Activated effector memory CD4-positive, alpha-beta T cell treated with anti-CD3 and anti-CD28 coated beads, Interleukin-2, amount 50 U/mL, for 16 hours (primary cell): ENCODE measurements around the gene TAAR8.
"Not testable (repeated sequence)": the region's sequence is repeated elsewhere in the genome, so short reads cannot be mapped to it uniquely, and the experiment has no call there.

ENCODE experiments used
- DNase-seq: peaks from one replicate; pipeline ENCODE4 v3.0.0-alpha.2; 2020

The TAAR8 gene, protein sequence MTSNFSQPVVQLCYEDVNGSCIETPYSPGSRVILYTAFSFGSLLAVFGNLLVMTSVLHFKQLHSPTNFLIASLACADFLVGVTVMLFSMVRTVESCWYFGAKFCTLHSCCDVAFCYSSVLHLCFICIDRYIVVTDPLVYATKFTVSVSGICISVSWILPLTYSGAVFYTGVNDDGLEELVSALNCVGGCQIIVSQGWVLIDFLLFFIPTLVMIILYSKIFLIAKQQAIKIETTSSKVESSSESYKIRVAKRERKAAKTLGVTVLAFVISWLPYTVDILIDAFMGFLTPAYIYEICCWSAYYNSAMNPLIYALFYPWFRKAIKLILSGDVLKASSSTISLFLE

DNA sequence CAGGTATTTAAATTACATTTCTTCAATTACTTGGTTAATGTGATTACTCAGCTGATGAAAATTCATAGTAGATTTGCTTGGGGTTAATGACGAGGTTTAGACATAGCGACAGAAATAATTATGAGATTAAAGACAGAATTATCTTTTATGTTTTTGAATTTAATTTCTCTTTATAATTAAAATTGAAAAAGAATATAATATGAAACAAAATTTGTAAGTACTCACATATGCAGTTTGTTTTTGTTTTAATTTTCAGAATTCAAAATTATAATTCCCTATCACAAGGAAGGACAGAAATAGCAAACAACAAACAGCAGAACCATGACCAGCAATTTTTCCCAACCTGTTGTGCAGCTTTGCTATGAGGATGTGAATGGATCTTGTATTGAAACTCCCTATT is at the start of gene TAAR8:
Gene TAAR8 (plus strand): TSS at position 301 of the 400 bp plus-strand sequence. CDS start 21 bp downstream, at position 322.
- DNase-seq: no peak

DNA sequence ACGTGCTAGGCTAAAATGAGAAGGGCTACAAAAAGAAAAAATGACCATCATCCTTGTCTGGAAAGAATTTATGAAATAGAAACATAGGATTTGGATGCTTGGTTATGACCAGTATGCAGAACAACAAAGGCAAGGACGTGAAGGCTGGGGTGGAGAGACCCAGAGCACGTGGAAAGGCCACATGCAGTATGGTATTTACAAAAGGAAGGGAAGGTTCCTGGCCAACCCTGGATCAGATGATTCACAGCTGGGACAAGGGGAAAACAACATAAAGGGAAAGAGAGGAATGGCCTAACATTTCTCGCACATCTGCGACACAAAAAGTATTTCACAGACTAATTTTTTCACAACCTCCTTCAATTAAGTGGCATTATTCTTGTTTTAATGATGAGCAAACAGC is 47.7 kb upstream of the TAAR8 start:
- DNase-seq: no peak

DNA sequence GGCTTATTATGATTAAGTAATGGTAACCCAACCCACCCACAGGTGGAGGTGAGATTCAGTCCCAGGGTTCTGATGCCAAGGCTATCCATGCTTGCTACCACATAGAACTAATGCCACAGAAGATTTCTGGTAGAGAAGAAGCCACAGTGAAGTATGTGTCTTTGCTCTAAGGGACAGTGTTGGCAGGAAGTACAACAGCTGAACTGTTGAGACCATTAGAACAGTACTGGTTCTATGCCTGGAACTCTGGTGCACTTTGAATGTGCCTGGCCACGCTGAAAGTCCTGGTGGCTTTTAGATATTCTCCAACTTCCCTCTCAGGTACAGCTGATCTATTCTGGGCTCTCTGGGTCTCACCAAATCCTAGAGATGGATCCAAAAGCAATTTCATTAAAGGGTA is 47.3 kb upstream of the TAAR8 start:
- DNase-seq: no peak

DNA sequence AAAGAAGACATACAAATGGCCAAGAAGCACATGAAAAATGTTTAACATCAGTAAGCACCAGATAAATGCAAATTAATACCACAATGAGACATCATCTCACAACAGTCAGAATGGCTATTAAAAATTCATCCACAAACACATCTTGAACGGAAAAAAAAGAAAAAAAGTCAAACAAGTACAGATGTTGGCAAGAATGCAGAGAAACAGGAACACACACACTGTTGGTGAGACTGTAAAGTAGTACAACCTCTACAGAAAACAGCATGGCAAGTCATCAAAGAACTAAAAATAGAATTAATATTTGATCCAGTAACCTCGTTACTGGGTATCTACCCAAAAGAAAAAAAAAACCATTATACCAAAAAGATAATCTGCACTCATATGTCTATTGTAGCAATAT is 46.0 kb upstream of the TAAR8 start:
- no peak for DNase-seq

DNA sequence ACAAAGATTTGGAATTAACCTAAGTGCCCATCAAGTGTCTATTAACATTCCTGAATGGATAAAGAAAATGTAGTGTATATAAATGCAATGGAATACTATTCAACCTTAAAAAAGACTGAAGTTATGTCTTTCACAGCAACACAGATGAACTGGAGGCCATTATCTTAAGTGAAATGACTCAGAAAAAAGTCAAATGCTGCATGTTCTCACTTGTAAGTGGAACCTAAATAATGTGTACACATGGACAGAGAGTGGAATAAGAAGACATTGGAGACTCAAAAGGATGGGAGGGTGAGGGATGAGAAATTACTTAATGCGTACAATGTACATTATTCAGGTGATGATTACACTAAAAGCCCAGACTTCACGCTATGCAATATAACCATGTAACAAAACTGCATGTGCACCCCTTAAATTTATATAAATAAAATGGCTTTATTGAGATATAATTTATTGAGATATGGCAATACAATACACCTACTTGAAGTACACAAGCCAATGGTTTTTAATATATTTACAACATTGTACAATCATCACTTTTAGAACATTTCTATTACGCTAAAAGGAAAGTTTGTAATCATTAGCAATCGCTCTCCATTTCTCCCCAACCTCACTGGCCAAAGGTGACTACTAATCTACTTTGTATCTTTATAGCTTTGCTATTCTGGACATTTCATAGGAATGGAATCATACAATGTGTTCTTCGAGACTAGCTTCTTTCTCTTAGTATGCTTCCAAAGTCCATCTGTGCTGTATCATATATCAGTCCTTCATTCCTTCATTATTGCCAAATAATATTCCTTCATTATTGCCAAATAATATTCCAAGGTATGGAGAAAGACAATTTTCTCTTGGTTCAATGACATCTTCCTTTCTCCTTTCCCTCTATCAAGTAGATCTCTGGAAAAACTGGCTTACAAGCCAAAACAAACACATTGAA is 45.3 kb upstream of the TAAR8 start:
- DNase-seq: no peak

DNA sequence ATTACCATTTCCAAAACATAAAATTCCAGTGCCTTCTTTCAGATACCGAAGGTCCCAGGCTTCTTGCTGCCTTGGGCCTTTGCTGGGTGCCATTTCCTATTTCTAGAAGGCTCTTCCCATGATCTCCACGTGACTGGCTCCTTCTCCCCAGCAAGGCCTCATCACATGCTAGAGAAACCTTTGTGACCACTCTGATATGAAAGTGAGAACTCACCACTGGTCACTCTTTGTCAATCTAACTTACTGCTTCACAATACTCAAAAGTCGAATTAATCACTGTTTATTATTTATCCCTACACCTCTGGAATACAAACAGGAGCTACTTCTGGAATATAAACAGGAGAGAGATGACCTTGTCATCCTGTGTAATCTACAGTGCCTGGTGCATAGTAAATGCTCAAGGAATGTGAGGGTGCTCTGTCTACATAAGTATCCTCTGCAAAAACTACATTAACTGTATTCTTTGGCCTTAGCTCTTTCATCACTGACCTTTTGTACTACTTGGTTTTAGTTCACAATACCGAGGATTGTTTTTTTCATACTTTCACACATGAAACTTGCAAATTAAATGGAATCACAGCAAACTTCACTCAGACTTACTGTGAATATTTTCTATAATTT is 41.2 kb upstream of the TAAR8 start:
- no peak for DNase-seq

DNA sequence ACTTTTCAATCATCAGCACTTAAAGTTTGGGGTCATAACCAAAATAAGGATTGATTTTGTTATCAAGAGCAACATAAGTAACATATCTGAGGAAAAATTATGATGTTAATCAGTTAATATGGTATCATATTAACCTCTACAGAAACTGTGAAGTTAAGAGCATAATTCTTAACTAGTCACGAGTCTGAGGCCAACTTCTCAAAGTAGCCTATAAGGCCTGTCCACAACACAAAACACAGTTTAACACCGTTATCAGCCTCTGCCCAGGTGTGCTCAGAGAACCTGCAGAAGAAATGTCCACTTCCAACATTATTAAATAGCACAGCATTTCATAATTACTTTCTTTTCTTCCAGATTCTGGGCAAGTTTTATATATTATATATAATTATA is 40.6 kb upstream of the TAAR8 start:
- DNase-seq: no peak

DNA sequence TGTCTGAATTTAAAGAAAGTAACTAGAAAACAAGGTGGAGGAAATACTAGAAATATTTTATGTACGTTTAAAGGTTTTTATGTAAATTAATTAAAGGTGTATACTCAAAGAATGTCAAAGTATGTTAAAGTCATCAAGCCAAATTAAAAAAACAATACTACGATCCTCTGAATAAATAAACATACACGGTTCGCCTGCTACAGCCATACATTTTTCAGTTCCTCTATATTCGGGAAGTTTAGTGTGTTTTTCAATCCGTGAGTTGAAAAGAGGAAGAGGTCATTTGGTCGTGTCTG is 40.2 kb upstream of the TAAR8 start:
- DNase-seq: no peak

DNA sequence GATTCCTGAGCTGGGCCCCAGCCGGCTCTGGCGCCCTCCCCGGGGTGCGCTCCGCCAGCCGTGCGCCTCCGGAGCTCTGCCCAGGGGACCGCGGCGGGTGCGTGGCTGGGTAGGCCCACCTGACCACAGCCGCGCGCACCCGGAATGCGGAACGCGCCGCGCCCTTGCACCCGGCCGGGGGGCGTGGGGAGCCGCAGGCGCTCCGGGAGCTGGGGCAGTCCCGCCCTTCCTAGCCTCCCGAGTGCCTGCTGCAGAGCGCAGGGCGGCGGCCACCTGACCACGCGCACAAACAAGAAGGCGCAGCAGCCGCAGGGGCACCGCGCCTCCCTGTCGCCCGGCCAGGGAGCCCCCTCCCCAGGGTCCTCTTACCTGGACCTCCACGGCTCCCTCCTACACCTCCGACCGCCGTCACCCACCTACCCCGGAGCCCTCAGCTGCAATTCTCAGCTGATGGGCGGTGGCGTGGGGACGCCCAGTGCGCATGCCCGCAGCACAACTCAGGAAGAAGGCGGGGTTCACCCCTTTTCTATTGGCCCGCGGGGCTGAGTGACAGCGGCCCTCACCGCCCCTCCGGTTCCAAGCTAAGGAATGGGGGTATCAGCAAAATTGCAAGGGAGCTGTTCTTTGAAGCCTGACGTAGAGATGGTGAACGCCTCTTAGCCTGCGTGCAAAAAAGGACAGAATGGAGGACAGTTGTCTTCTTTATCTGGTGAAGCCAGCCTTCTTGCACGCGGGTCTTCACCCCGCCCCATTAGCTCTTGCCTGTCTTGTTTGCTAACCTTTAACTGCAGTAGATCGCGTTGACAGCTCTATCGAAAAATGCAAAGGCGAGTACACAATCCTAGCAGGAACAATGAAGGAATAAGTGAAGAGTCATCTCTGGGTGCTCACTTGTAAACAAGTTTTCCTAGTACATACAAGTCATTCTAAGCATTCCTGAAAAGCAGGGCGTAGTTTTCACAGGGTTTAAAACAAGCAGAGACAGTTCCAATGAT is 39.5 kb upstream of the TAAR8 start, which contains the start of gene STX7:
Gene STX7 (minus strand): TSS at position 479 of the 995 bp plus-strand sequence. CDS start 9,586 bp downstream, outside the sequence.
- peak; percentile 95 for DNase-seq

DNA sequence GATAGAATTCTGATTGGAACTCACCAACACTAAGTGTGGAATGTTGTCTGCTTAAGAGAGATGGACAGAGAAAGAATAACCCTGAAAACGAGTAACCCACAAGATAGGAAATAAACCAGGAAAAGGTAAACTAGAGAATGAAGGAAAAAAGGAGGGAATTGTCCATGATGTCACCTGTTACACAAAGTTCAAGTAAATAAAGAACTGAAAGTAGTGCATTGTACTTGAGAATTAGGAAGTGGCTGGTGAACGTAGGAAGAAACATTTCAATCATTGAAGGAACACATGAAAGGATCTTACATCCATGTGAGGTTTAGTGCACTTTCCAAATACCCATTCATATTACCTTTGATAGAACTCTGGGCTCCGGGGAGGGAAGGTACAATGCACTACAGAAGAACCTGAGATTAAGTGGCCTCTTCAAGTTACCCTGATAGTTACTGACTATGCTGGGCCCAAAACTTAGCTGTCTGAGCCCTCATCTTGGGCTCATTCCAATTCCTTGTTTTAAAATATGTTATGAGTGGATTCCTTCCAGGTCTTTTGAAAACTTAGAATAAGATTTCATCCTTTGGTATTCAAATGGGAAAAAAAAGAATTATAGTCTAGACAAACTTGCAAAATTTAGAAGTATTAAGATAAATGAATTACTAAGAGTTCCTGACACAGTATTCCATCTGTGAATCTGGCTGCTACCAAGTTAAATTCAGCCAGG is 38.5 kb upstream of the TAAR8 start:
- no peak for DNase-seq

DNA sequence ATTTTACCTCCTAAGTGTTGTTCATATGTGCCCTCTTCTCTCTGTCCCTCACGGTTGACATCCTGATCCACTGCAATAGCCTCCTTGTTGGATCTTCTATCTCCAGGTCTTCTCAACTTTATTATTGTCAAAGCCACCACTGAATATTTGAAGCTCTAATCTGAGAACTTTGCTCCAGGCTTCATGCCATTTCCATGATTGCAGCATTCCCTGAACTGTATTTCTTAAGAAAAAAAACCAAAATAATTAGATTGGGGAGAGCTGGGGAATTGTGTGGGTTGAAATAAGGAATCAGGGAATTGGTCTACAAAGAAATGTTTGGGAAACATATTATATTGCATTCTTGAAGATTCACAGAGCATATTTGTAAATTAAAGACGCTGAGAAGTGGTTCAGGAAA is 37.1 kb upstream of the TAAR8 start:
- no peak for DNase-seq

DNA sequence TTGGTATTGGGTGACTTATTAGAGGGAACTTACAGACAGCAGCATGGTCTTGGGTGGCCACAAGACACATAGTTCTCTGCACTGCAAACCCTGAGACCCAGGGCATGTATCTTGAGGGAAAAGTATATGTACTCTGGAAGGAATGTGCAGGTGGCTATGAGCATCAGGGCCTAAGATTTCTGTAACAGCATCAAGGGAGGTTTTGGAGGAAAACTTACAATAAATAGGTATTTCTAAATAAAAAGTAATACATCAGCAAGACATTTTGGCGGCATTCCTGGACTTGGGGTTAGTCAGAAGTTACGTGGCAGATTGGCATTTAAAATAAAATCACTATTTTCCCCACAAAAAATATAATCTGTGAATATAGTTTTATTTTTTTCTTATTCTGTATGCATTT is 31.5 kb upstream of the TAAR8 start:
- no peak for DNase-seq

DNA sequence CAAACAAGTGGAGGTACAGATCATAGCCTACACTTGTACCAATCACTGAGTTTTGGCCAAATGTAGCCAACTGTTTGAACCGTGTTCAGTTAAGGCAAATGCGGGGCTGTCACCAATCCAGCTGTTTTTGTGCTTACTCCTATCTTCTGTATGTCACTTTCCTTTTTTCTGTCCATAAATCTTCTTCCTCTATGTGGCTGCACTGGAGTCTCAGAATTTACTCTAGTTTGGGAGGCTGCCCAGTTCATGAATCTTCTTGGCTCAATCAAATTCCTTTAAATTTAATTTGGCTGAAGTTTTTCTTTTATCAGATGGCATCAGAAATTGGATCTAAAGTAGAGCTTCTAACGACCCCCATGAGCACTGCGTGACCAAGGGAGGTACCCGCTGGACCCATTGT is 27.8 kb upstream of the TAAR8 start:
- no peak for DNase-seq

DNA sequence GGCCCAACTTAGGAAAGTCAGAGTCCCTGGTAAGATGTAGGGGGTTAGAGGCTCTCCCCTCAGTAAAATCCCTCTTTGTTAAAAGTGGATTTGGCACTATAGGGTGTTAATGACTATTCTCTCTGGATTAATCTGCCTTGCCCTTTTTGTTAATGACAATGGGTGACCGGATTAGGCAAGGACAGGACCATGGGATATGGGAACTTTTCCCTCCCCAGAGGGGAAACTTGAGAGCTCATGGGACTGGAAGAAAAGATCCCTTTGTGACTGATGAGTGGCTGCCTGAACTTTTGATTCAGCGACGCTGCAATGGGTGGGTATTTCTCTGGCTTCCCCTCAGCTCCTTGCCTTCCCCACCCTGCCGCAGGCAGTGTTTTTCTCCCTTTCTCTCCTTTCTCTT is 26.6 kb upstream of the TAAR8 start:
- DNase-seq: no peak

DNA sequence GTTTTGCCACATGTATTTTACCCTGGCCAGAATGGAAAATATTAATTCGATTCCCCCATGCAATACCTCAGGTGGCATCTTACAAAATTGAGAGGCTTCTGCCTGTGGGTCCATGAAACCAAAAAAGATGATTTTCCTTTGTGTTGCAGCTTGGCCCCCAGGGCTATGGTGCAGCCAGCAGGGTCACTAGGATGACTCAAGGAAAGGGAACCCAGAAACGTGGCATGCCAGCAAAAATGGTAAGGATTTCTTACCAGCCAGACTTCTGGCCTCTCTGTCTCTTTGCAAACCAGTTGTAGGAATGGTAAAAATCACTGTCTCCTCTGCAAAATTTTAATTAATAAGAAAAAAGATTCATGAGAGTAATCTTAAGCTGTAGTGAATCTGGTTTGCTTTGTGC is 26.0 kb upstream of the TAAR8 start:
- DNase-seq: no peak

DNA sequence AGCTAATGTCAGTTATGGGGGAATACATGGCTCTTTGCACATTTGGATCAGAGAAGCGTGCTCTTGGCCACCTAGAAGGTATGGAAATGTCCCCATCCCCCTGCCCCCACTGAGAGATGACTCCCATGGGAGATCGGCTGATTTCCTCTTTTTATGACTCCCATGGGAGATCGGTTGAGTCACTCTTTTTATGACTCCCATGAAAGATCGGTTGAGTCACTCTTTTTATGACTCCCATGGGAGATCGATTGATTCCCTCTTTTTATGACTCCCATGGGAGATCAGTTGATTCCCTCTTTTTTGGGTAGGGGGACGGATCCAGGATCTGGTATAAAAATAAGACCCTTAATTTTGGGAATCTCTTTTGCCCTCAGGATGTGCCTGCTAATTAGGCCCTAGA is 24.7 kb upstream of the TAAR8 start:
- DNase-seq: no peak

DNA sequence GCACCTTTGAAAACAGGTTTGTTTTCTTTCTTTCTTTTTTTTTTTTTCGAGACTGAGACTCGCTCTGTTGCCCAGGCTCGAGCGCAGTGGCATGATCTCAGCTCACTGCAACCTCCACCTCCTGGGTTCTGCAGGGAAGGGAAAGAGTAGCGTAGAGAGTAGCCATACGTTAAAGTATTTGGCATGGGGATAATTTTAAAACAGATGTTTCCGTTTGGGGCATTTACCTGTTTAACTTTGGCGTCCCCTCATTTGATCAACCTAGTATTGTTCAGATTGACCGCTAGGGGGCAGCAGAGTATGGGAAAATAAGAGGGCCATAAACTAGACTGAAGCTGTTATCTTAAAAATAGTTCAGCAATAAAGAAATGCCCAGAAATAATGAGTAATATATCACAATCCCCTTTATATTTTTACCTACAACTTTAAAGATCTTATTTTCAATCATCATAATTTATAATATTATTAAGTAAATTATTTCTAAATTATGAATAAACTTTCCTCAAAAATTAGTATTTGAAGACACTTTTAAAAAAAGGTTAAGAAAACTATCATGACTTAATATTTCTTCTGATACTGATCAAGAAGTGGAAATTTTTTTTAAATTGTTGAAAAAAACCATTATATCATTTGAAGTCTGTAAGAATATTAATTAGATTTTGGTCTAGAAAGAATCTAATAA is 22.0 kb upstream of the TAAR8 start:
- peak; percentile 85 for DNase-seq

DNA sequence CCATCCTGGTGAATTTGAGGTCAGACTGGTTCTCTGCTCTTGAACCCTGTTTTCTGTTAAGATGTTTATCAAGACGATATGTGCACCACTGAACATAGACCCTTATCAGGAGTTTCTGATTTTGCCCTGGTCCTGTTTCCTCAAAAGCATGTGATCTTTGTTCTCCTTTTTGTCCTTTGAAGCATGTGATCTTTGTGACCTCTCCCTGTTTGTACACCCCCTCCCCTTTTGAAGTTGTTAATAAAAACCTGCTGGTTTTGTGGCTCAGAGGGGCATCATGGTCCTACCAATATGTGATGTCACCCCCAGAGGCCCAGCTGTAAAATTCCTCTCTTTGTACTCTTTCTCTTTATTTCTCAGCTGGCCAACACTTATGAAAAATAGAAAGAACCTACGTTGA is 17.9 kb upstream of the TAAR8 start:
- DNase-seq: not testable (repeated sequence)

DNA sequence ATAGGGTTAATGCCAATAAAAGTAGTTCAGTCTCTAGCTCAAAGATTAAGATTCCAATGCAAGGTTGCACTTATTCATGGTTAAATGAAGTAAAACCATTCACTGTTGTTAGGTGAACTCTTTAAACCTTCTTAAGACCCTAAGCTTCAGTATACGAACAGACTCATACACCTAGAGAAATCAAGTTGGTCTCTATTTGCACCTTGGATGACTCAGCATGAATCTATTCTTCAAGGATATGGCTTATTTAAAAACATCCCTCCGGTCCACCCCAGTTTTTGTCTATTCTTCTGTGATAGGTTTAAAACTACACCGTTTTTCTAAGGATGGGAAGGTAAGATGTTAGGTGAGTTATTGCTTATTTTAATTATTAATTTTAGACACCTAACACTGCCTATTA is 15.3 kb upstream of the TAAR8 start:
- DNase-seq: no peak

DNA sequence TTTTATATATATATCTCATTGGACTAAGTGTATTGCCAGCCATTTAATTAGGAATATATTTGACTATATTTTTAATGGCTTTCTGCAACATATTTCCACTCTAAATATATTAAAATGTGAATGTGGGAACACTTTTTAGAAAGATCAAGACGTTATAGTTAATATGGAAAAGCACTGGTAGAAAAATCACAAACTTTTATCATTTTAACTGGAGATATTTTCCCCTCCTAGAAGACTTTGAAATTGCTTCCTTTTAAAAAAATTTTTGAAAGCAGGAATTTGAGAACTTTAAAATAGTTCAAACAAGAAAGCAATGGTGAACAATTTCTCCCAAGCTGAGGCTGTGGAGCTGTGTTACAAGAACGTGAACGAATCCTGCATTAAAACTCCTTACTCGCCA is 14.5 kb upstream of the TAAR8 start, which contains the start of gene TAAR9:
Gene TAAR9 (plus strand): TSS at position 301 of the 400 bp plus-strand sequence. CDS start 13 bp downstream, at position 314.
- no peak for DNase-seq

DNA sequence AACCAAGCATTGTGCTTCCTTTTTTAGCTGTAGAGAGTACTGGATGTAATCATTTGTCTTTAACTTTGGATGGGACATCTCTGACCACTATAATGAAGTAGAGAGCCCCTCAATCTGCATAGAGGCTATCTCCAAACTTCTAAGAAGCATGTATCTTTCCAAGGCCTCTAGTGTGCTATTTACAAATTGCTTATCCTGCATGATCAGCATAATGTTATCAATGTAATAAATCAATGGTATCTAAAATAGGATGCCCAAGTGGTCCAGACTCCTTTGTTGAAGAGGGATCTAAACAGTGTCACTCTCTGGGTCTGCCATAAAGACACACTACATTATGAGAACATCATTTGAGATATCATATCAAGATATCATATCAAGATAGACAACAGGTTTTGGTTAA is 7.6 kb upstream of the TAAR8 start:
- no peak for DNase-seq
